B cell (primary cell): Measurements from ENCODE around the gene TTC32. TPM values are rescaled to one million over a fixed set of nuclear protein-coding genes. Genes with fewer than 3 reads are reported as not detected.

Source experiments
- ATAC-seq: fragments of 200-7000 bp; cut with Tn5 transposase; one replicate; pipeline ENCODE4 v1.10.0; 2021; ENCODE audit warnings: low read depth, mild to moderate bottlenecking, moderate number of reproducible peaks, moderate library complexity
- CTCF ChIA-PET: fragments of 350-600 bp; sonication (Branson Sonifier 250); formaldehyde crosslinking; loops from one replicate; lab custom pipeline; 2021; ENCODE audit warnings: antibody characterized with exemption, inconsistent platforms; lab: Charles Lee
- POLR2A ChIA-PET: fragments of 350-600 bp; sonication (Branson Sonifier 250); formaldehyde crosslinking; loops from one replicate; lab custom pipeline; 2021; ENCODE audit warnings: antibody characterized with exemption; lab: Charles Lee
- DNase-seq: peaks from one replicate; pipeline ENCODE4 v3.0.0; 2013
- H2AFZ ChIP-seq: 2 replicates; pipeline ENCODE4 v1.6.1; 2012; ENCODE audit warnings: mild to moderate bottlenecking, low read depth, low read length; ENCODE audit not compliant: insufficient read depth, poor library complexity, severe bottlenecking
- H3K27ac ChIP-seq, 2 donors: 1 replicate in 1 of 2; 2 replicates in 1 of 2; pipeline ENCODE4 v1.5.1; 2012 to 2013; ENCODE audit warnings: low read length in 2 of 2, mild to moderate bottlenecking in 2 of 2, moderate library complexity in 1 of 2
- H3K27me3 ChIP-seq, 4 experiments: fragments of 200-600 bp in 1 of 4; sonication (generic) in 1 of 4; replicated peaks in 1 of 4; 1 replicate in 2 of 4; 2 replicates in 2 of 4; pipeline versions ENCODE4 v1.6.1 to v1.7.0; 2013 to 2016; ENCODE audit warnings: low read length in 3 of 4, mild to moderate bottlenecking in 2 of 4, mixed read lengths in 1 of 4, moderate library complexity in 1 of 4; ENCODE audit not compliant: insufficient read depth in 4 of 4, control insufficient read depth in 3 of 4; ENCODE audit errors: control extremely low read depth in 1 of 4
- H3K36me3 ChIP-seq, 2 experiments: replicated peaks in 1 of 2; 1 replicate in 1 of 2; 2 replicates in 1 of 2; pipeline versions ENCODE4 v1.6.1 to v1.7.1; 2013; ENCODE audit warnings: low read length in 1 of 2; ENCODE audit not compliant: insufficient read depth in 2 of 2, control insufficient read depth in 1 of 2; ENCODE audit errors: control extremely low read depth in 1 of 2, extremely low read depth in 1 of 2
- H3K4me1 ChIP-seq, 2 donors: fragments of 200-600 bp in 1 of 2; sonication (generic) in 1 of 2; 1 replicate in 1 of 2; 2 replicates in 1 of 2; pipeline versions ENCODE4 v1.5.1 to v1.6.1; 2013 to 2017; ENCODE audit warnings: low read length in 2 of 2; ENCODE audit not compliant: control insufficient read depth in 2 of 2, insufficient read depth in 2 of 2
- H3K4me2 ChIP-seq: replicated peaks from 2 replicates; pipeline ENCODE3; 2012; ENCODE audit warnings: mild to moderate bottlenecking, low read depth, low read length; ENCODE audit not compliant: poor library complexity, severe bottlenecking
- H3K4me3 ChIP-seq, 5 experiments: fragments of 200-600 bp in 1 of 5; sonication (generic) in 1 of 5; 1 replicate in 3 of 5; 2 replicates in 2 of 5; pipeline versions ENCODE4 v1.5.1 to v1.7.0; 2011 to 2016; ENCODE audit warnings: low read length in 4 of 5, mild to moderate bottlenecking in 4 of 5, low read depth in 2 of 5, control low read depth in 1 of 5, moderate library complexity in 1 of 5; ENCODE audit not compliant: insufficient read depth in 1 of 5; ENCODE audit errors: control extremely low read depth in 1 of 5, extremely low read depth in 1 of 5
- H3K79me2 ChIP-seq: fragments of 200-600 bp; sonication (generic); one replicate; pipeline ENCODE4 v1.6.0; 2016; ENCODE audit warnings: low read length; ENCODE audit not compliant: control insufficient read depth, insufficient read depth
- H3K9ac ChIP-seq: fragments of 200-600 bp; sonication (generic); 2 replicates; pipeline ENCODE4 v1.6.1; 2017; ENCODE audit warnings: mild to moderate bottlenecking, low read length, moderate library complexity
- H3K9me3 ChIP-seq, 3 donors: one replicate each; pipeline versions ENCODE4 v1.6.1 to v1.7.1; 2013; ENCODE audit warnings: low read length in 2 of 3; ENCODE audit not compliant: control insufficient read depth in 2 of 3, insufficient read depth in 1 of 3; ENCODE audit errors: control extremely low read depth in 1 of 3
- H4K20me1 ChIP-seq: 2 replicates; pipeline ENCODE4 v1.6.0; 2012; ENCODE audit warnings: mild to moderate bottlenecking, low read length; ENCODE audit not compliant: insufficient read depth, control insufficient read depth, poor library complexity, severe bottlenecking
- H3K27ac Mint-ChIP-seq: one replicate; pipeline ENCODE4 v1.8.0; 2021; ENCODE audit warnings: mixed read lengths
- H3K27me3 Mint-ChIP-seq: one replicate; pipeline ENCODE4 v1.8.0; 2021; ENCODE audit warnings: mixed read lengths
- H3K4me1 Mint-ChIP-seq: one replicate; pipeline ENCODE4 v1.8.0; 2021; ENCODE audit warnings: mixed read lengths
- H3K4me3 Mint-ChIP-seq: one replicate; pipeline ENCODE4 v1.8.0; 2021; ENCODE audit warnings: mixed read lengths
- H3K9me3 Mint-ChIP-seq: one replicate; pipeline ENCODE4 v1.8.0; 2022; ENCODE audit warnings: mixed read lengths; ENCODE audit not compliant: insufficient read depth
- CTCF ChIP-seq: fragments of 200-600 bp; IDR thresholded peaks from one replicate; pipeline ENCODE4 v1.8.0; 2022; ENCODE audit warnings: antibody characterized with exemption, mild to moderate bottlenecking
- EZH2 ChIP-seq: IDR thresholded peaks from 2 replicates; pipeline ENCODE4 v1.6.1; 2012; ENCODE audit warnings: borderline replicate concordance, low read depth, mild to moderate bottlenecking, moderate library complexity, low read length; ENCODE audit not compliant: insufficient read depth, poor library complexity, severe bottlenecking
- WGBS: methylation state at CpG from one replicate; pipeline ENCODE4 v1.1.5; 2013; ENCODE audit warnings: missing lambda C conversion rate; ENCODE audit not compliant: insufficient coverage; 5-methylcytosine and 5-hydroxymethylcytosine counted together
- intact Hi-C: fragments of 100-400 bp; cut with micrococcal nuclease; formaldehyde crosslinking; loops from one replicate; pipeline ENCODE4 v1.10.0; 2022
- polyA plus RNA-seq: library from polyadenylated mRNA; depleted of rRNA; stranded (reverse); fragments of >200 nt; gene quantifications from 2 replicates; pipeline ENCODE4 v1.2.3, GENCODE V29; 2012
- total RNA-seq, 2 donors: library from RNA; stranded (reverse); fragments of 120-200 nt in 1 of 2; gene quantifications; 1 replicate in 1 of 2; 2 replicates in 1 of 2; pipeline versions ENCODE4 v1.2.3 to v1.2.4, GENCODE V29; 2013 to 2022

Gene TTC32
- total and polyA plus RNA-seq, 2 donors (not counting 1 experiment from before 2014, with no cell fraction given) = 27.7 to 38.1 TPM

DNA sequence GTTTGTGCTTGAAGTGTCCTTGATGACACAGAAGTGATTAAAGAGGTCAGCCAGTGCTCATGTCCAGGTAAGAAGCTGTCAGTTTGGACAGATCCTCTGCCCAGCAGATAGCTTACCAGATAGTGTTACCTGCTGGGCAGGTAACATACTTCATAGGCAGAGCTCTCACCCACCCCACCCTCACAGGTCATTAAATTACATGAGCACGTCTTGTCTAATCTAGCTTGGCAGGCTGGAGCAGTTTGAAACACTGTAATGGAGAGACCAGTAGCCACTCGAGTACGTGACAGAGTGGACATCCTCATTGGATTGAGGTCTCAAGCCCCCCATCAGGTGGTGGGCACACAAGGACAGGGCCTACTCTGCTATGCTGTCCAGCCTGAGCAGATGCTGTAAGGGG, 27.1 kb downstream of the TTC32 start:
- H2AFZ ChIP-seq = no peak overlapping the region
- ATAC-seq (no peak), DNase-seq (no peak)
- no peak overlapping the region for H3K9ac ChIP-seq
- no peak overlapping the region for H3K27ac Mint-ChIP-seq
- no peaks in the 10 kb centered on the region for H3K27me3 Mint-ChIP-seq
- no peaks in the 10 kb centered on the region for H3K79me2 ChIP-seq
- H4K20me1 ChIP-seq = no peaks in the 10 kb centered on the region
- no peaks in the 10 kb centered on the region for H3K27me3 ChIP-seq
- H3K36me3 ChIP-seq = peaks cover 0 to 5% of the 10 kb centered on the region in 2 experiments
- no peaks in the 10 kb centered on the region for H3K9me3 Mint-ChIP-seq
- H3K27ac ChIP-seq = no peak overlapping the region
- peaks cover 0 to 1% of the 10 kb centered on the region in 2 donors for H3K4me1 ChIP-seq
- TF ChIP-seq EZH2 (no peak), CTCF (no peak)
- H3K4me1 Mint-ChIP-seq = peaks cover 6% of the 10 kb centered on the region
- H3K4me3 ChIP-seq = no peak overlapping the region
- ChIA-PET POLR2A (no interaction called here), CTCF (interaction anchor here (4.8 kb wide), 1 partner anchor 12 kb away, joined by 30 read pairs; no protein-coding TSS in a partner anchor)
- H3K9me3 ChIP-seq = no peaks in the 10 kb centered on the region
- H3K4me3 Mint-ChIP-seq = no peak overlapping the region
- intact Hi-C loops = no loop called here
- 100% methylated on average over 3 of the region's 3 CpGs for WGBS
- no peak overlapping the region for H3K4me2 ChIP-seq

DNA sequence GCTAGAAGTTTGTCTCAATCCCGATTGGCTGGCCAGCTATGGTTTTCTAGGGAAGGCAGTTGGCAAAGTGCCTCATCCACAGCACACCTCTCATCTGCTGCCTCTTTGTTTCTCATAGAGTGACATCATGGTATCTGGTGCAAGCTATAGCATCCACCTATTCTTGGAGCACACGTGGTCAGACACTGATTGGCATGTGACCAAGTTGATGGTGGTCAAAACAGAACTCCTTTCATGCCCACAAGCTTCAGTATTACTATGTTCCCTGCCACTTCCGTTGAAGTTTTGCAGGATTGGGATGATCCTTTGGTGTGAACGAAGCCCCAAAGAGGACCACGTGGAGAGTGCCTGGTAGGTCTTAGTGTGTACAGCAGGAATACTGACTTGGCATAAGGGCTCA, 28.8 kb downstream of the TTC32 start:
- DNase-seq = no peak
- CTCF ChIA-PET = interaction anchor here (1.0 to 4.8 kb wide), 2 partner anchors 10 to 1352 kb away, joined by 4 to 30 read pairs; no protein-coding TSS in a partner anchor

More for the DNA sequence above, 28.8 kb downstream of the TTC32 start:
- H3K4me3 ChIP-seq = no peak overlapping the region
- Mint-ChIP-seq H3K4me3 (no peak overlapping the region), H3K27ac (no peak overlapping the region), H3K9me3 (no peaks in the 10 kb centered on the region), H3K4me1 (peaks cover 21% of the 10 kb centered on the region), H3K27me3 (no peaks in the 10 kb centered on the region)
- peaks cover 6 to 16% of the 10 kb centered on the region in 2 donors for H3K4me1 ChIP-seq
- H3K9me3 ChIP-seq = no peaks in the 10 kb centered on the region
- H3K9ac ChIP-seq = no peak overlapping the region
- no peak overlapping the region for H3K27ac ChIP-seq
- TF ChIP-seq EZH2 (no peak), CTCF (no peak)
- peaks cover 0 to 5% of the 10 kb centered on the region in 2 experiments for H3K36me3 ChIP-seq
- 84% methylated on average over 4 of the region's 5 CpGs for WGBS
- intact Hi-C loops = no loop called here
- no peak for ATAC-seq
- POLR2A ChIA-PET = no interaction called here
- H3K79me2 ChIP-seq = no peaks in the 10 kb centered on the region
- H3K4me2 ChIP-seq = no peak overlapping the region
- H4K20me1 ChIP-seq = no peaks in the 10 kb centered on the region
- no peak overlapping the region for H2AFZ ChIP-seq
- no peaks in the 10 kb centered on the region for H3K27me3 ChIP-seq
